Measurements from ENCODE around the gene PVALEF. TPM values are rescaled to one million over a fixed set of nuclear protein-coding genes. Genes with fewer than 3 reads are reported as not detected.

Gene PVALEF
- total RNA-seq, 4 donors from 2014 or later = not detected

DNA sequence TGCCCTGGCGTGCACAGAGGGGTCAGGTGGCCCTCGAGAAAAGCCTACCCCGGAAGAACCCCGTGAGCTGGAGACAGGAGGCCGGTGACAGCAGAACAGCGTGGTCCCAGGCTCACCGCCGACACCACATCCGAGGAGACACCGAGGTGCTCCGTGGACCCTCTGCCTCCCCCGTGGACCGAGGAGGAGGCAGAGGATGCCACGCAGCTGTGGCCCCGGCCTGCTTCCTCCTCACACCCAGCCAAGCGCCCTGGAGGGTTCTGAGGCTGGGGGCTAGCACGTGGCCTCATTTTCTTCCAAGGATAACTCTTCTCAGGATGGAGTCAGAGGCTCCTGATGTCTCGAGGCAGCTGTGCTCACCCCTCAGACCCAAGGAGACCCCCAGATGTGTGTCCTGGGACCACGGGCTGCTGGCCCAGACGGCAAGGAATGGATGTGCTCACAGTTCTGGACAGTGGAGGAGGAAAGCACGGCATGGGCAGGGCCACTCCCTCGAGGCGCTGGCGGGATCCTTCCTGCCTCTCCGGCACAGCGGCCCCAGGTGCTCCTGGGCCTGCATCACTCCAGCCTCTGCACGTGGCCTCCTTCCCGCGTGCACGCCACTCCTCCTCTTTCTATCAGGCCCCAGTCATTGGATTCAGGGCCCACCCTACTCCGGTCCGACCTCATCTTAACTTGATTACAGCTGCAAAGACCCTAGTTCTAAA lies 4.4 kb upstream of the PVALEF start:
- TF ChIP-seq POLR2A (IDR thresholded peaks at IDR 0.05) (no peak), EP300 (IDR thresholded peaks at IDR 0.05) (no peak), POLR2AphosphoS5 (IDR thresholded peaks at IDR 0.05) (no peak)
- TF ChIP-seq, protein P1, sequence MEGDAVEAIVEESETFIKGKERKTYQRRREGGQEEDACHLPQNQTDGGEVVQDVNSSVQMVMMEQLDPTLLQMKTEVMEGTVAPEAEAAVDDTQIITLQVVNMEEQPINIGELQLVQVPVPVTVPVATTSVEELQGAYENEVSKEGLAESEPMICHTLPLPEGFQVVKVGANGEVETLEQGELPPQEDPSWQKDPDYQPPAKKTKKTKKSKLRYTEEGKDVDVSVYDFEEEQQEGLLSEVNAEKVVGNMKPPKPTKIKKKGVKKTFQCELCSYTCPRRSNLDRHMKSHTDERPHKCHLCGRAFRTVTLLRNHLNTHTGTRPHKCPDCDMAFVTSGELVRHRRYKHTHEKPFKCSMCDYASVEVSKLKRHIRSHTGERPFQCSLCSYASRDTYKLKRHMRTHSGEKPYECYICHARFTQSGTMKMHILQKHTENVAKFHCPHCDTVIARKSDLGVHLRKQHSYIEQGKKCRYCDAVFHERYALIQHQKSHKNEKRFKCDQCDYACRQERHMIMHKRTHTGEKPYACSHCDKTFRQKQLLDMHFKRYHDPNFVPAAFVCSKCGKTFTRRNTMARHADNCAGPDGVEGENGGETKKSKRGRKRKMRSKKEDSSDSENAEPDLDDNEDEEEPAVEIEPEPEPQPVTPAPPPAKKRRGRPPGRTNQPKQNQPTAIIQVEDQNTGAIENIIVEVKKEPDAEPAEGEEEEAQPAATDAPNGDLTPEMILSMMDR (IDR thresholded peaks at IDR 0.05) = no peak
- Histone ChIP-seq H3K36me3 (no peaks in the 10 kb centered on the region), H3K4me3 (peak overlapping the region; percentile 34), H3K27me3 (peaks cover 60% of the 10 kb centered on the region), H3K4me1 (peaks cover 7% of the 10 kb centered on the region), H3K27ac (no peak overlapping the region), H3K9me3 (no peaks in the 10 kb centered on the region)
- 60% methylated on average over 9 of the region's 32 CpGs for WGBS
- no peak for DNase-seq (ENCODE audit: low spot score in 2 of 2)

DNA sequence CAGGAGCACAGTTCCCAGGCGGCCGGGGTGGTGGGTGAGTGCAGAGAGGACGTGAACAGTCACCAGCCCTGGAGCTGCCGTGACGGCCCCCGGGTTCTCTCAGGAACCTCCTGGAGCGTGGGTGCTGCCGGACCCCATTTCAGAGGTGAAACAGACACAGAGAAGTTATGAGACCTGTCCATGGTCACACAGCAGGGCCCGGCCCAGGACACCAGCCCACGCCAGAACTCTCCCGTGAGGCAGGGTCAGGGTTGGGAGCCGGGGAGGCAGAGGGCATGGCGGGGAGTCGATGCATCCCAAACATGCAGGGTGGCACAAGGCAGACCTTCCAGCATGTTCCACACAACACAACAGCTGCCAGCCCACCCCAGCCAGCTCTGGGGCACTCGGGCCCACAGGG lies 3.8 kb upstream of the PVALEF start:
- H3K36me3 ChIP-seq = no peaks in the 10 kb centered on the region
- H3K4me1 ChIP-seq = peaks cover 12% of the 10 kb centered on the region
- H3K9me3 ChIP-seq = no peaks in the 10 kb centered on the region
- WGBS = 100% methylated on average over 1 of the region's 15 CpGs
- DNase-seq (ENCODE audit: low spot score in 2 of 2) = no peak
- TF ChIP-seq POLR2AphosphoS5 (IDR thresholded peaks at IDR 0.05) (no peak), EP300 (IDR thresholded peaks at IDR 0.05) (no peak), POLR2A (IDR thresholded peaks at IDR 0.05) (no peak)
- TF ChIP-seq, protein P1 (IDR thresholded peaks at IDR 0.05) = no peak
- H3K27ac ChIP-seq = no peak overlapping the region
- peaks cover 66% of the 10 kb centered on the region for H3K27me3 ChIP-seq
- no peak overlapping the region for H3K4me3 ChIP-seq

- H3K4me1 ChIP-seq = peaks cover 12% of the 10 kb centered on the region
- no peak for DNase-seq (ENCODE audit: low spot score in 2 of 2)
Measured at GRCh38 chr17:81161972-81162371, 3.3 kb upstream of the PVALEF start.

DNA sequence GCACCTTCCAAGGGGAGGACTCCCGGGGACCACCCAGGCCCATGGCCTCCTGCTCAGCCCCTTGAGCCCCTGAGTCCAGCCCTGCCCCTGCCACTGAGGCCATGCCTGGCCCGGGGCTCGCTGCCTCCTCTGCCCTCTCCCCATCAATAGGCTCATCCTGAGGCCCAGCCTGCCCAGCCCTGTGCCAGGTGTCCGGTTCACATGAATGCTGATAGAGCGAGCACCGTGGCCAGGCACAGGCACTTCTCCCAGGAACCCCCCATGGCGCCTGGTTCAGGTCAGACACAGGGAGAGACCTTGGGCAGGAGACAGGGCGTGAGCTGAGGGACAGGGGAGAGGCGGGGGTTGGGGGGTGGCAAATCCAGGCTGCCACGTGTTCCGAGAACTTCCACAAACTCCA lies 2.8 kb upstream of the PVALEF start:
- Histone ChIP-seq H3K36me3 (no peaks in the 10 kb centered on the region), H3K4me3 (no peak overlapping the region), H3K4me1 (peaks cover 12% of the 10 kb centered on the region), H3K9me3 (no peaks in the 10 kb centered on the region), H3K27me3 (peaks cover 75% of the 10 kb centered on the region), H3K27ac (no peak overlapping the region)
- DNase-seq (ENCODE audit: low spot score in 2 of 2) = no peak
- 79% methylated on average over 4 of the region's 11 CpGs for WGBS
- TF ChIP-seq, protein P1 (IDR thresholded peaks at IDR 0.05) = no peak
- TF ChIP-seq EP300 (IDR thresholded peaks at IDR 0.05) (no peak), POLR2A (IDR thresholded peaks at IDR 0.05) (no peak), POLR2AphosphoS5 (IDR thresholded peaks at IDR 0.05) (no peak)

More at GRCh38 chr17:81161972-81162371, 3.3 kb upstream of the PVALEF start:
- Histone ChIP-seq H3K36me3 (no peaks in the 10 kb centered on the region), H3K27me3 (peaks cover 70% of the 10 kb centered on the region), H3K27ac (no peak overlapping the region), H3K9me3 (no peaks in the 10 kb centered on the region), H3K4me3 (no peak overlapping the region)
- 100% methylated on average over 1 of the region's 16 CpGs for WGBS
- no peak for TF ChIP-seq POLR2A (IDR thresholded peaks at IDR 0.05)
- TF ChIP-seq, protein P1 (IDR thresholded peaks at IDR 0.05) = no peak
- TF ChIP-seq EP300 (IDR thresholded peaks at IDR 0.05) = no peak
- TF ChIP-seq POLR2AphosphoS5 (IDR thresholded peaks at IDR 0.05) = no peak

DNA sequence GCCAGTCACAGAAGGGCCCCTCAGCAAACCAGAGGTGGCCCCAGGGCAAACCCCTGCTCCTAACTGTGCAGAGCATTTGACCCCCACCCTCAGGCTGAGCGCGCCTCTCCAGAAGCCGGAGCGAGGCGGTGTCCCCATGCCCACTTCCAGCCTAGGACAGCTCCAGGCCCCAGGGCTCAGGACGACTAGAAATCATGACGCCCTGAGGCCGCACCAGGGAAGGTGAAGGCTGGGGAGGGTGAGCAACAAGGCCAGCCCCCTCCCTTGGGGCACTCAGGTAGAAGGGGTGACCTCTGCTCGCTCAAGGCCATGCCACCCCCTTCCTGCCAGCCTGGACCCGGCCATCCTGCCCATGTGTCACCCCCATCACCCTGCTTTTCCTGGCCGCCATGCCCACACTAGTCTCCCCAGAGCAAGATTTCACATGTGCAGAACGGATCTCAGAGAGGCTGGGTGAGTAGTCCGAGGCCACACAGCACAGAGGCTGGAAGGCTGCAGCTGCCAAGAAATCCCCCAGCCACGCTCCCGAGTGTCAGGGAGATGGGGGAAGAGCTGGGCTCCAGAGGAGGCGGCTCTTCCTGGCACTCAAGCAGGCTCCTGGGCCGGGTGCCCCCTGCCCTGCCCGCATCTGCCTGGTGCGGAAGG lies 2.1 kb upstream of the PVALEF start:
- no peak for TF ChIP-seq EP300 (IDR thresholded peaks at IDR 0.05)
- TF ChIP-seq, protein P1 (IDR thresholded peaks at IDR 0.05) = no peak
- TF ChIP-seq POLR2A (IDR thresholded peaks at IDR 0.05) = no peak
- TF ChIP-seq POLR2AphosphoS5 (IDR thresholded peaks at IDR 0.05) = no peak
- no peaks in the 10 kb centered on the region for H3K9me3 ChIP-seq
- no peak overlapping the region for H3K27ac ChIP-seq
- no peak overlapping the region for H3K4me3 ChIP-seq
- no peaks in the 10 kb centered on the region for H3K36me3 ChIP-seq
- no CpG with 5 or more reads among the region's 19 CpGs for WGBS
- DNase-seq (ENCODE audit: low spot score in 2 of 2) = no peak
- peaks cover 12% of the 10 kb centered on the region for H3K4me1 ChIP-seq
- peaks cover 78% of the 10 kb centered on the region for H3K27me3 ChIP-seq
